ENCODE results near the gene MSRB1.

The MSRB1 gene

DNA sequence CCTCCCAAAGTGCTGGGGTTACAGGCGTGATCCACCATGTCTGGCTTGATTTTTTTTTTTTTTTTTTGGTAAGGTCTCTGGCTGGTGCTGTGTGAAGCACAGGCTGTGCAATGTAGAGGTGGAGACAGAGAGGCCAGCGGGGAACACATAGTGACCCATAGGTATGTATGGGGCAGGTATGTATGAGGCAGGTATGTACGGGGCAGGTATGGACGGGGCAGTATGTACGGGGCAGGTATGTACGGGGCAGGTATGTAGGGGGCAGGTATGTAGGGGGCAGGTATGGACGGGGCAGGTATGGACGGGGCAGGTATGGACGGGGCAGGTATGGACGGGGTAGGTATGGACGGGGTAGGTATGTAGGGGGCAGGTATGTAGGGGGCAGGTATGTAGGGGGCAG lies 6.5 kb upstream of the MSRB1 start:
- H3K27me3 ChIP-seq (ENCODE audit: control insufficient read depth in 1 of 2, insufficient read depth in 2 of 2, low read length in 2 of 2): no peaks in the 10 kb centered on the region
- H3K36me3 ChIP-seq (ENCODE audit: control insufficient read depth in 1 of 2, insufficient read depth in 2 of 2, low read length in 2 of 2): no peaks in the 10 kb centered on the region
- no peak overlapping the region for H3K9ac ChIP-seq (ENCODE audit: low read depth in 1 of 2, low read length in 2 of 2)

DNA sequence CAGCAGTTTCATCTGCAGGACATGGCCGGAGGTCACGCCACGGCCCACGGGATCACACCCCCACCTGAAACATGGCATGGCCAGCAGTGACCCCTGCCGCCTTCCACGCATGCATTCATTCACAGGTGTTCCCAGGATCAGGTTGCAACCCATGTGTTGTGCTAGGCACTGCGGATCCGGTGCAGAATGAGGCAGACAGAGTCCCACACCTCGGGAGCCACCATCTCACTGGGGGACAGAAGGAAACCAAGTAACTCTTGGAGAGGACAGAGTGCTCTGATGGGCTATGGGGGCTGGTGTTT lies 4.3 kb upstream of the MSRB1 start:
- H3K4me3 ChIP-seq (ENCODE audit: low read depth in 1 of 2, low read length in 2 of 2): no peak overlapping the region
- no peaks in the 10 kb centered on the region for H3K27me3 ChIP-seq (ENCODE audit: control insufficient read depth in 1 of 2, insufficient read depth in 2 of 2, low read length in 2 of 2)
- no peak overlapping the region for H3K27ac ChIP-seq (ENCODE audit: low read depth, low read length)
- H3K4me1 ChIP-seq (ENCODE audit: control insufficient read depth in 1 of 2, insufficient read depth in 2 of 2, low read length in 2 of 2): peaks cover 2 to 5% of the 10 kb centered on the region in 2 donors
- H3K9ac ChIP-seq (ENCODE audit: low read depth in 1 of 2, low read length in 2 of 2): no peak overlapping the region
- H3K36me3 ChIP-seq (ENCODE audit: control insufficient read depth in 1 of 2, insufficient read depth in 2 of 2, low read length in 2 of 2): no peaks in the 10 kb centered on the region
- no peaks in the 10 kb centered on the region for H3K9me3 ChIP-seq (ENCODE audit: control insufficient read depth in 1 of 2, low read length in 2 of 2)

More for the DNA sequence above, 6.5 kb upstream of the MSRB1 start:
- H3K27ac ChIP-seq (ENCODE audit: low read depth, low read length): no peak overlapping the region
- H3K4me3 ChIP-seq (ENCODE audit: low read depth in 1 of 2, low read length in 2 of 2): no peak overlapping the region
- no peaks in the 10 kb centered on the region for H3K4me1 ChIP-seq (ENCODE audit: control insufficient read depth in 1 of 2, insufficient read depth in 2 of 2, low read length in 2 of 2)
- no peaks in the 10 kb centered on the region for H3K9me3 ChIP-seq (ENCODE audit: control insufficient read depth in 1 of 2, low read length in 2 of 2)

DNA sequence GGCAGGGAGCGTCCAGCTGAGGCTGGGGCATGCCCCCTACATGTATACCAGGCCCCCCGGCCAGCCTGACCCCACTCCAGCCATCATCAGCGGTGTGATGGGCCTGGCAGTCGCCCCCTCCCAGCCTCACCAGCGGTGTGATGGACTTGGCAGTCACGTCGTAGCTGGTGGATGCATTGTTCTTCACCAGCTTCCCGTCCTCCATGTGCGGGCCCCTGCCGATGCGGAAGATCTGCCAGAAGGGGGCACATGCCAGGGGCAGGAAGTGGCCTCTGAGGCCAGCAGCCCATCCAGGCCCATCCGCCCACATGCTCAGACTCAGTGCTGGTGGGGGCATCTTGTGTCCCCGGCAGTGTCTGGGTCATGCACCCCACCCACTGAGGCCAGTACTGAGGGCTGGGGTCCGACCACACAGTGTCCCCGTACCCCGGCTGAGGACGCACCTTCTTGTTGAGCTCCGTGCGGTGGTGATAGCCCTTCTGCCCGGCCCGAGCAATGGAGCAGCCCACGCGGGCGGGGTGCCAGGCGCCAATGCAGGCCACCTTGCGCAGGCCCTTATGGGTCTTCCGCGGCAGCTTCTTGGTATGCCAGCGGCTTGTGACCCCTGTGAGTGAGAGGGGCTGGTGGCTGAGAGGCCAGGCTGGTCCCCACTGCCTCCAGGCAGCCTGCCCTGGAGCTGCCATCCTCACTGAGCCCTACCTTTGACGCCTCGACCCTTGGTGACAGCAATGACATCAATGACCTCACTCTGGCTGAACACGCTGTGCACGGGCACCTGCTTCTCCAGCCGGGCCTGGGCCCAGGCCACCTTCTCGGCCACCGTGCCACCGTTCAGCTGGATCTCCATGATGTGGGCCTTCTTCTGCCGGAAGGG lies 3.7 kb upstream of the MSRB1 start:
- no peak overlapping the region for H3K4me3 ChIP-seq (ENCODE audit: low read depth in 1 of 2, low read length in 2 of 2)

DNA sequence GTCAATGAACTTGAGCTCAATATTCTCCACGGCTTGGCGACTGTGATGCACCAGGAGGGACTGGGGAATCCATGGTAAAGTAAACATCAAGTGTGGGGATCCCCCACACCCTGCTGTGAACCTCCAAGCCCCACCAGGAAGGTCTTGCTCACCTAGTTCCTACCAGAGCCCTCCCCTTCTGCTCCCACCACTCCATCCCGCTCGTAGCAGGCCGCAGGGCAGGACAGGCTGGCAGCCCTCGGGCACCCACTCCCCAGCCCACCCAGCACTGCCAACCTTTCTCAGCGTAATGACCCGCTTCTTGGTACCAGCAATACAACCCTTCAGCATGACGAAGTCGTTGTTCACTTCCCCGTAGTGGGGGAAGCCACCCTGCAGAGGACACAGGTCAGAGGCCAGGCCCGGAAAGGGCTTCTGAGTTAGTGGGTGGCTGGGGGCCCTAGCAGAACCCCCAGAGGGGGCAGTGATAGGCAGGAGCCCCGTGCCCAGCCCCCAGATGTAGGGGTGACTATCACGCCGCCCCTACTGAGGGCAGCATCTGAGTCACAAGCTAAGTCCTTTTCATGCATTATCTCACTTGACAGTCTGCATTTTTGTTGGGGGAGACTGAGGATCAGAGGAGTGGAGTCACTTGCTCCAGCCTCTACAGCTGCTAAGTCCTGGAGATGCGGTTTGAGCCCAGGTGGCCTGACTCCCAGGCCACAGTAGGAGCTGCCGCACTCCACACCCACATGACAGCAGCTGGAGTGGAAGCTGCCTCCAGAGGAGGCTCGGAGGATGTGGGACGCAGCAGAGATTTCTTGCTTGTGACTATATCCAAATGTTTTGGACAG lies 2.8 kb upstream of the MSRB1 start:
- Histone ChIP-seq H3K27me3 (ENCODE audit: control insufficient read depth in 1 of 2, insufficient read depth in 2 of 2, low read length in 2 of 2) (no peaks in the 10 kb centered on the region), H3K36me3 (ENCODE audit: control insufficient read depth in 1 of 2, insufficient read depth in 2 of 2, low read length in 2 of 2) (no peaks in the 10 kb centered on the region), H3K27ac (ENCODE audit: low read depth, low read length) (no peak overlapping the region), H3K9ac (ENCODE audit: low read depth in 1 of 2, low read length in 2 of 2) (no peak overlapping the region), H3K9me3 (ENCODE audit: control insufficient read depth in 1 of 2, low read length in 2 of 2) (no peaks in the 10 kb centered on the region), H3K4me1 (ENCODE audit: control insufficient read depth in 1 of 2, insufficient read depth in 2 of 2, low read length in 2 of 2) (peaks cover 15 to 21% of the 10 kb centered on the region in 2 donors), H3K4me3 (ENCODE audit: low read depth in 1 of 2, low read length in 2 of 2) (no peak overlapping the region)

More for the DNA sequence above, 3.7 kb upstream of the MSRB1 start:
- H3K4me1 ChIP-seq (ENCODE audit: control insufficient read depth in 1 of 2, insufficient read depth in 2 of 2, low read length in 2 of 2): peaks cover 8 to 11% of the 10 kb centered on the region in 2 donors
- no peaks in the 10 kb centered on the region for H3K36me3 ChIP-seq (ENCODE audit: control insufficient read depth in 1 of 2, insufficient read depth in 2 of 2, low read length in 2 of 2)
- H3K27ac ChIP-seq (ENCODE audit: low read depth, low read length): no peak overlapping the region
- no peak overlapping the region for H3K9ac ChIP-seq (ENCODE audit: low read depth in 1 of 2, low read length in 2 of 2)
- no peaks in the 10 kb centered on the region for H3K9me3 ChIP-seq (ENCODE audit: control insufficient read depth in 1 of 2, low read length in 2 of 2)
- no peaks in the 10 kb centered on the region for H3K27me3 ChIP-seq (ENCODE audit: control insufficient read depth in 1 of 2, insufficient read depth in 2 of 2, low read length in 2 of 2)

DNA sequence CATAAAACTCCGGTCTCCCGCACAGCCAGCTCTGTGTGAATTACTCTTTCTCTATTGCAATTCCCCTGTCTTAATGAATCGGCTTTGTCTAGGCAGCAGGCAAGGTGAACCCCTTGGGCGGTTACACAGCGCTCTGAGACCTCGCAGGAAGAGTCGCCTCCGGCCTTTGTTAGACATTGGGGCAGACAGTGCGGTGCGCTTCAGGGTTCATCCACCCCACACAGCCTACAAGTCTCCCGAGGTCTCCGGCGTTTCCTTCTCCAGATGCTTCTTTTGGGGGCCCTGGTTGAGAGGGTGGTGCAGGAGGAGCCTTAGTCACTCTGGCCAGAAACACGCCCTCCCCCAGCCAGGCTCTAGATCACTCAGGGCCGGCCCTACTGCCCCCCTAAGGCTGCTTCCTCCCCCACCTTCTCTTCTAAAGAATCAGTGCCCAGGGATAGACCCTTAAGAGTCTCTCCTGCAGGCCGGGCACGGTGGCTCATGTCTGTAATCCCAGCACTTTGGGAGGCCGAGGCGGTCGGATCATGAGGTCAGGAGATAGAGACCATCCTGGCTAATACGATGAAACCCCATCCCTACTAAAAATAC lies 1.7 kb upstream of the MSRB1 start:
- Histone ChIP-seq H3K9me3 (ENCODE audit: control insufficient read depth in 1 of 2, low read length in 2 of 2) (no peaks in the 10 kb centered on the region), H3K4me1 (ENCODE audit: control insufficient read depth in 1 of 2, insufficient read depth in 2 of 2, low read length in 2 of 2) (peaks cover 23 to 31% of the 10 kb centered on the region in 2 donors), H3K27ac (ENCODE audit: low read depth, low read length) (no peak overlapping the region), H3K27me3 (ENCODE audit: control insufficient read depth in 1 of 2, insufficient read depth in 2 of 2, low read length in 2 of 2) (no peaks in the 10 kb centered on the region), H3K9ac (ENCODE audit: low read depth in 1 of 2, low read length in 2 of 2) (no peak overlapping the region), H3K4me3 (ENCODE audit: low read depth in 1 of 2, low read length in 2 of 2) (no peak overlapping the region), H3K36me3 (ENCODE audit: control insufficient read depth in 1 of 2, insufficient read depth in 2 of 2, low read length in 2 of 2) (peaks cover 0 to 6% of the 10 kb centered on the region in 2 donors)

DNA sequence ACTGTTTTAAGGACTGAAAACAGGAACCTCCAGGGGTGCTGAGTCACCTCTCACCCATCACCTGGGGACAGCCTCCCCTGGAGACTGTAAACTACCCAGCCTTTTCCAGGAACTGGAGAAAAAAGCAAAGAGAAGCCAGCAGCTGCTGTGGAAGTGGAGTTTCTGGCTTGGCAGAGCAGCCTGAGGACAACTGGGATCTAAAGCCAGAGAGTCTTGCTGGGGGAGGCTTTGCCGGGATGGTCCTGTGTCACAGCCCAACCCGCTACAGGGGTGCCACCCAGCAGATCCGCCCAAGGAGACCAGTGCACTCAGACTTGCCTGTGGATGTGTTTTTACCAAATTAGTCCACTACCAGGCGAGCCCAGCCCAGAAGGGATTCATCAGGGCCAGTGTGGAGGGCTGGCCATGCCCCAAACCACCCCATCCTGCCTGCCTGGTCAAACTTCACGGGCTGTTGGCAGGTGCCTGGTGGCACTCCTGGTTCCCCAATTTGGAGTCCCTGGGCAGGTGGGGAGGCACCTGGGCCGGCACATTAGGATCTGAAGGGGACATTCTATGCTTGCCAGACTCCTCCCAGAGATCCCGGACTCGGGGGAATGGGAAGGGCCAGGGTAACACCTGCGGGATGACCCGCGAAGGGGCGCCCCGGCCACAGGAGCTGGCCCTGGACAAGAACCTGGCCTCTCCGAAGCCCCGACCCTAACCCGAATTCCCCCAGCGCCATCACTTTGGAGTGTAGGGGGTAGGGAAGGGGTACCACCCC lies 771 bp downstream of the MSRB1 start:
- Histone ChIP-seq H3K9ac (ENCODE audit: low read depth in 1 of 2, low read length in 2 of 2) (peak overlapping the region; percentile 74 to 82), H3K4me1 (ENCODE audit: control insufficient read depth in 1 of 2, insufficient read depth in 2 of 2, low read length in 2 of 2) (peaks cover 23 to 33% of the 10 kb centered on the region in 2 donors), H3K4me3 (ENCODE audit: low read depth in 1 of 2, low read length in 2 of 2) (peak overlapping the region; percentile 86 to 93), H3K27me3 (ENCODE audit: control insufficient read depth in 1 of 2, insufficient read depth in 2 of 2, low read length in 2 of 2) (no peaks in the 10 kb centered on the region), H3K9me3 (ENCODE audit: control insufficient read depth in 1 of 2, low read length in 2 of 2) (no peaks in the 10 kb centered on the region), H3K36me3 (ENCODE audit: control insufficient read depth in 1 of 2, insufficient read depth in 2 of 2, low read length in 2 of 2) (peaks cover 14 to 23% of the 10 kb centered on the region in 2 donors), H3K27ac (ENCODE audit: low read depth, low read length) (no peak overlapping the region)

DNA sequence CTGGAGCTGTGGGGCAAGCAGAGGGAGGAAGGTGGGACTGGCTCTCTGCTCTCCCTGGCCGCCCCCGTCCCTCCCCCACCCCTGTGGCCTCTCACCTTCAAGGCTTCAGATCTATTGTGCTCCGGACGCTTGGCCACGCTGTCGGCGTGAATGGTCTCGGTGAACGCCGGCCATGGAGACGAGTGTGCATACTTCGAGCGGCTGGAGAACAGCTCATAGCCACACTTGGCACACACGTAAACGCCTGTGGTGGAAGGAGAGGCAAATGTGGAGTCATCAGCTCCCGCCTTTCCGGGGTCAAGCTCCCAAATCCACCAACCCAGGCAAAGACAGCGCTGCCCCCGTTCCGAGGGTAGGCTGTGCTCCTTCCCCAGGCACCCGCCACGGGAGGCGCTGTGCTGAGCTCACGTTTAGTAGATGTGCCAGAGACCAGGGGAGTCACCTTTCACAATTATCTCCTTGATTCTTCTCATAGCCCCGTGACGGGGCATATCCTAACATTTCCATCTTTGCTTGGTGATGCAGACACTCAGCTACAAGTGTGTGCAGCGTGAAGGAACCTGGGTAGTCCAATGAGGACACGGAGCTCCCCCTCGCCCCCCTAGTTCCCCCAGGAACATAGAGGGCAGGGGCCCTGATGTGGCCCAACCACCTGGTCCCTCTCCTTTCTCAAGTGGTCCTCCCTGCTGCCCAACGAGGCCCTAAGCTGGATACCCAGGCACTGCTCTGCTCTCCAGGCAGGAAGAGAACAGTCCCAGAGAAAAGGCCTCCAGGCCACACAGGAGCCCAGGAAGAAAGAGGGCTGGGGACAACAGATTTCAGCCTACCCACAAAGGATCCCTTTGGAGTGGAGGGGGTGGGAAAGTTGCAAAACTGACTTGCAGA lies 1.6 kb downstream of the MSRB1 start:
- Histone ChIP-seq H3K27me3 (ENCODE audit: control insufficient read depth in 1 of 2, insufficient read depth in 2 of 2, low read length in 2 of 2) (no peaks in the 10 kb centered on the region), H3K4me3 (ENCODE audit: low read depth in 1 of 2, low read length in 2 of 2) (peak overlapping the region; percentile 86 to 93), H3K9ac (ENCODE audit: low read depth in 1 of 2, low read length in 2 of 2) (peak overlapping the region in 1 of 2 donors; percentile 1), H3K27ac (ENCODE audit: low read depth, low read length) (no peak overlapping the region), H3K9me3 (ENCODE audit: control insufficient read depth in 1 of 2, low read length in 2 of 2) (no peaks in the 10 kb centered on the region), H3K4me1 (ENCODE audit: control insufficient read depth in 1 of 2, insufficient read depth in 2 of 2, low read length in 2 of 2) (peaks cover 23 to 33% of the 10 kb centered on the region in 2 donors), H3K36me3 (ENCODE audit: control insufficient read depth in 1 of 2, insufficient read depth in 2 of 2, low read length in 2 of 2) (peaks cover 14 to 26% of the 10 kb centered on the region in 2 donors)

DNA sequence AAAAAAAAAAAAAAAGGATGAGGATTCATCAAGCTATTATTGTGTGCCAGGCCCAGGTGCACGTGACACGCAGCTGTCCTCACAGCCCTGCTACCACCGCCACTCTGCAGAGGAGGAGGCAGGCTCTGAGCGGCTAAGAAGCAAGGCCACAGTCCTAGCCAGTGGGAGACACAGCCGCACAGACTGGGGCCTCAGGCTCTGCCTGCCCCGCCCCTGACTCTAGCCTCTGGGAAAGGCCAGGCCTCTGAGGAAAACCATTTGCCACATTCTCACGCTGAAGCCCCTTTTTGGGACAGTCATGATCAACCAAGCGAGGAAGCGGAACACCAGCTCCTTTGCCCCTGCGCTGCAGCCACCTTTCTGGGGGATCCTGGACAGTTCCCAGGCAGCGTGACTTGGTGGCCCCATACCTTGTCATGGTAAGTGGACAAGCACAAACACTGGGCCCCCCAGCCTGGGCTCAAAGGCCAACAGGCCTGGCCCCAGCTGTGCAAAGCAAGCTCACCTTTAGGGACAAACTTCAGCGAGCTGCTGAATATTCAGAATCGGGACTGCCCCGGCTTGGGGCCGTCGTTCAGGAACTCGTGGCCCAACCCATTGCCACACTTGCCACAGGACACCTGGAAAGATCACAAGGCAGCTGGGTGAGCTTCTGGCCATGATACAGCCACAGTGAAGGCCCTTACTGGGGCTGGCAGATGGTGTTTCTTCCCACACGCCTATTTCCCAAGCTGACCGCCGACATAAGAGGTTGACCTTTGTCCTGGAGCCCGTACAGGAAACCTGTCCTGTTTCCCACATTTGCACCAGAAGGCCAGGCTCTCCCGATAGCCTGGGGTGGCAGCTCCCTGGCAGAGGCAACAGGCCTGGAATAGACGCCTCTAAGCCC lies 2.5 kb downstream of the MSRB1 start:
- peak overlapping the region; percentile 28 to 48 for H3K4me3 ChIP-seq (ENCODE audit: low read depth in 1 of 2, low read length in 2 of 2)
- peak overlapping the region in 1 of 2 donors; percentile 1 for H3K9ac ChIP-seq (ENCODE audit: low read depth in 1 of 2, low read length in 2 of 2)
- H3K4me1 ChIP-seq (ENCODE audit: control insufficient read depth in 1 of 2, insufficient read depth in 2 of 2, low read length in 2 of 2): peaks cover 23 to 36% of the 10 kb centered on the region in 2 donors
- no peaks in the 10 kb centered on the region for H3K27me3 ChIP-seq (ENCODE audit: control insufficient read depth in 1 of 2, insufficient read depth in 2 of 2, low read length in 2 of 2)
- H3K9me3 ChIP-seq (ENCODE audit: control insufficient read depth in 1 of 2, low read length in 2 of 2): no peaks in the 10 kb centered on the region
- no peak overlapping the region for H3K27ac ChIP-seq (ENCODE audit: low read depth, low read length)
- peaks cover 14 to 26% of the 10 kb centered on the region in 2 donors for H3K36me3 ChIP-seq (ENCODE audit: control insufficient read depth in 1 of 2, insufficient read depth in 2 of 2, low read length in 2 of 2)

Data from duodenal mucosa (tissue), 2 donors.